Stimulated activated CD4-positive, alpha-beta T cell treated with anti-CD3 and anti-CD28 coated beads, TNF-alpha, amount 100 ng/mL, for 48 hours (primary cell): ENCODE measurements around the gene NKAIN2.

Source experiments
- DNase-seq, 3 donors: peaks; one replicate each; pipeline ENCODE4 v3.0.0-alpha.2; 2020; ENCODE audit warnings: low read depth in 3 of 3

NKAIN2 gene

GRCh38 chr6:123808556-123808955, 4.9 kb downstream of the NKAIN2 start:
- DNase-seq: no peak

GRCh38 chr6:123810214-123810613, 6.5 kb downstream of the NKAIN2 start:
- DNase-seq: no peak

GRCh38 chr6:123810948-123811347, 7.3 kb downstream of the NKAIN2 start:
- no peak for DNase-seq

- no peak for DNase-seq
Measured at GRCh38 chr6:123811378-123811777, 7.7 kb downstream of the NKAIN2 start.

GRCh38 chr6:123812621-123813020, 9.0 kb downstream of the NKAIN2 start:
- DNase-seq: no peak

GRCh38 chr6:123821112-123821511, 17.4 kb downstream of the NKAIN2 start:
- DNase-seq: no peak

- DNase-seq: no peak
Measured at GRCh38 chr6:123829302-123829953, 25.8 kb downstream of the NKAIN2 start.

- no peak for DNase-seq
Measured at GRCh38 chr6:123830120-123830519, 26.5 kb downstream of the NKAIN2 start.

GRCh38 chr6:123838505-123839234, 35.0 kb downstream of the NKAIN2 start:
- no peak for DNase-seq

- no peak for DNase-seq
Measured at GRCh38 chr6:123841067-123841896, 37.6 kb downstream of the NKAIN2 start.

- DNase-seq: no peak
Measured at GRCh38 chr6:123844011-123844410, 40.3 kb downstream of the NKAIN2 start.

GRCh38 chr6:123848347-123848746, 44.7 kb downstream of the NKAIN2 start:
- no peak for DNase-seq

- DNase-seq: no peak
Measured at GRCh38 chr6:123849406-123849805, 45.7 kb downstream of the NKAIN2 start.

GRCh38 chr6:123850555-123850954, 46.9 kb downstream of the NKAIN2 start:
- DNase-seq: no peak

- no peak for DNase-seq
Measured at GRCh38 chr6:123854201-123854600, 50.5 kb downstream of the NKAIN2 start.

- no peak for DNase-seq
Measured at GRCh38 chr6:123855506-123855905, 51.8 kb downstream of the NKAIN2 start.

- DNase-seq: no peak
Measured at GRCh38 chr6:123859291-123859690, 55.6 kb downstream of the NKAIN2 start.

- DNase-seq: no peak
Measured at GRCh38 chr6:123869334-123869733, 65.7 kb downstream of the NKAIN2 start.

- DNase-seq: no peak
Measured at GRCh38 chr6:123873974-123874373, 70.3 kb downstream of the NKAIN2 start.

GRCh38 chr6:123875784-123876183, 72.1 kb downstream of the NKAIN2 start:
- DNase-seq: no peak

GRCh38 chr6:123879749-123880148, 76.1 kb downstream of the NKAIN2 start:
- no peak for DNase-seq

GRCh38 chr6:123888771-123889513, 85.3 kb downstream of the NKAIN2 start:
- no peak for DNase-seq
